ENCODE results near the gene SLC43A1.

DNA sequence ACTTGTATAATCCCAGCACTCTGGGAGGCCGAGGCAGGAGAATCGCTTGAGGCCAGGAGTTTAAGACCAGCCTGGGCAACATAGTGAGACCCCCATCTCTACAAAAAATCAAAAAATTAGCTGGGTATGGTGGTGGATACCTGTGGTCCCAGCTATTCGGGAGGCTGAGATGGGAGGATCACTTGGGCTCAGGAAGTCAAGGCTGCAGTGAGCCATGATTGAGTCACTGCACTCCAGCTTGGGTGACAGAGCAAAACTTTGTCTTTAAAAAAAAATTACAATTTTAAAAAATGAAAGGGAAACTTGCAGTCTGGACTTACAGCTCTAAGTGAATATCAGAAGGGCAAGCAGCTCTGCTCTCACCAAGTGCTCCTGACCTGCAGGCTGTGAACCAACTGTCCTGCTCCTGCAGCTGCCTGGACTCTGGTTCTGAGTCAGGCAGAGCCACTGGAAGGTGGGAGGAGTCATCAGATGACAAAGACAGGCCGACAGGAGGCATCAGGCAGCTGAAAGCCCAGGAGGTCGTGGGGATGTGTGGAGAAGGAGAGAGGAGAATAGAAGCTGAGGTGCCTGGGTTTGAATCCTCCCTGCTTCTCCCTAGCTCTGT is 31.5 kb upstream of the SLC43A1 start:
- TF ChIP-seq, protein P1, sequence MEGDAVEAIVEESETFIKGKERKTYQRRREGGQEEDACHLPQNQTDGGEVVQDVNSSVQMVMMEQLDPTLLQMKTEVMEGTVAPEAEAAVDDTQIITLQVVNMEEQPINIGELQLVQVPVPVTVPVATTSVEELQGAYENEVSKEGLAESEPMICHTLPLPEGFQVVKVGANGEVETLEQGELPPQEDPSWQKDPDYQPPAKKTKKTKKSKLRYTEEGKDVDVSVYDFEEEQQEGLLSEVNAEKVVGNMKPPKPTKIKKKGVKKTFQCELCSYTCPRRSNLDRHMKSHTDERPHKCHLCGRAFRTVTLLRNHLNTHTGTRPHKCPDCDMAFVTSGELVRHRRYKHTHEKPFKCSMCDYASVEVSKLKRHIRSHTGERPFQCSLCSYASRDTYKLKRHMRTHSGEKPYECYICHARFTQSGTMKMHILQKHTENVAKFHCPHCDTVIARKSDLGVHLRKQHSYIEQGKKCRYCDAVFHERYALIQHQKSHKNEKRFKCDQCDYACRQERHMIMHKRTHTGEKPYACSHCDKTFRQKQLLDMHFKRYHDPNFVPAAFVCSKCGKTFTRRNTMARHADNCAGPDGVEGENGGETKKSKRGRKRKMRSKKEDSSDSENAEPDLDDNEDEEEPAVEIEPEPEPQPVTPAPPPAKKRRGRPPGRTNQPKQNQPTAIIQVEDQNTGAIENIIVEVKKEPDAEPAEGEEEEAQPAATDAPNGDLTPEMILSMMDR (conservative IDR thresholded peaks at IDR 0.05 in 1 of 2, IDR thresholded peaks at IDR 0.05 in 1 of 2; ENCODE audit: extremely low read depth in 1 of 2, insufficient read depth in 1 of 2, low read depth in 1 of 2, low read length in 2 of 2): no peak
- no peak for TF ChIP-seq EZH2 (IDR thresholded peaks at IDR 0.05; ENCODE audit: borderline replicate concordance, low read length)

All from mammary epithelial cell (primary cell).